HG03432 (cell line): ENCODE results near the gene HGS.

Source experiments
- ATAC-seq: cut with Tn5 transposase; IDR thresholded peaks from one replicate; pipeline ENCODE4 v1.9.1; 2021; ENCODE audit warnings: mild to moderate bottlenecking, moderate library complexity; ENCODE audit not compliant: unreplicated experiment

HGS gene

DNA sequence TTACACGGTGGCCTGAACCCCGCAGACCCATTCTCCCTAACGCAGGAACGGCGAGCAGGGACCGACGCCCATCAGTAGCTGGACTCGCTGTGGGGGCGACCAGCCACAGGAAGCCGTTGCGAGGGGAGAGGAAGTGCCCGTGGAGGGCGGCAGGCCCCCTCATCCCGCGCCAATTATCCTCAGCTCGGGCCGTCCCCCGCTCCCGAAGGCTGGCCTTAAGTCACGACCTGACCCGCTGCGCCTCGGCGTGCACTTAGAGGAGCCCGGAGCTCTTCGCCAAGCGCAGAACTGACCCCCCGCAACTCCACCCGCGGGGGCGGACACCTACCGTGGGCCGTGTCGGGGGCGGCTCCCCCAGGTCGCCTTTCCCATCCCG, 615 bp upstream of the HGS start:
- ATAC-seq: peak; percentile 18

DNA sequence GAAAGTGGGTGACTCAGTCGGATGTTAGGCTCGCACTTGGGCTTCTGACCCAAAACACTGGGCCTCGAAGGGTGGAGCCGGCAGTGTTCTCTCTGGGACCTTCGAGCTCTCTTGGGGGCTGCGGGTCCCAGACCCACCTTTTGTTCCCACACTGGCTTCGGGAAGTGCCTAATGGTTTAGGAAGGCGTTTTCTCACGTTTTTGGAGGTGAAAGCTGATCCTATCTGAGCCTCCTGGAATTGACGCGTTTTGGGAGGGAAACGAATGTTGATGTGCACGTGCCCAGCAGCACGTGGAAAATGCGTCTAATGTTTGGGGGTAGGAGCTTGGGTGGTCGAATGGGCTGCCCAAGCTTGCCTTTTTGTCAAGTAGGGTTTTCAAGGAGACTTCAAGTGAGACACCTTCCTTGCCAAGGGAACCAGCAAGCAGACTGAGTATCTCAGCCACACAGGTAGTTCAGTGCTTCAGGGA, 666 bp downstream of the HGS start:
- ATAC-seq: no peak

DNA sequence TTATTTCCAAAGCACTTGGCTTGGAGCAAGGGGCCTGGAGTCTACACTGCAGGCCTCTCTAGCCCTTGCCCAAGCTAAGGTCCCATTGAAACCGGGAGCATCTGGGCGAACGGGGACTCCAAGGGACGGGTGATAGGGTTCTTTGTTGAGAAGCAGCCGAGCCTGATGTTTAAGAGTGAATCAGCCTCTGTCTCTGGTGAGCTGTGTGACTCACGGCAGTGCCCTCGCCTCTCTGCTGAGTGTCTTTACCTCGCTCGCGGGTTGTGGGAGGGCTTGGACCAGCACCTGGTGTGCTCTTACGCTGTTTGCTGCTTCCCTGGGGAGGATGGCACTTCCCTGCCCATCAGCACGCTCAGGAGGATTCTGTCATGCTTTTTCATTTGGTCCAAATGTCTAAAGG, 1.3 kb downstream of the HGS start:
- ATAC-seq: no peak

DNA sequence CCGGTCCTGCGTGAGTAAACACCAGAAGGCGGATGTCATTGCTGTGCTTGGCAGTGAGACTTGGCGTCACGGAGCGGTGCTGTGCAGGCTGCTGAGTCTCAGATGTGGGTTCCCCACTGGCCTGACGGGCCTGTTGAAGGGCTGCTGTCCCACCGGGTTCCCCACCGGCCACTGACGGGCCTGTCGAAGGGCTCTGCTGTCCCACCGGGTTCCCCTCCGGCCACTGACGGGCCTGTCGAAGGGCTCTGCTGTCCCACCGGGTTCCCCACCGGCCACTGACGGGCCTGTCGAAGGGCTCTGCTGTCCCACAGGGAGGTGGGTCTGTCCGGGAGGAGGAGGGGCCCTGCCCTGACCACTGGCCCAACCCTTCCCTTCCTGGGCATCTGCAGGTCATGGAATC, 2.8 kb downstream of the HGS start:
- no peak for ATAC-seq

DNA sequence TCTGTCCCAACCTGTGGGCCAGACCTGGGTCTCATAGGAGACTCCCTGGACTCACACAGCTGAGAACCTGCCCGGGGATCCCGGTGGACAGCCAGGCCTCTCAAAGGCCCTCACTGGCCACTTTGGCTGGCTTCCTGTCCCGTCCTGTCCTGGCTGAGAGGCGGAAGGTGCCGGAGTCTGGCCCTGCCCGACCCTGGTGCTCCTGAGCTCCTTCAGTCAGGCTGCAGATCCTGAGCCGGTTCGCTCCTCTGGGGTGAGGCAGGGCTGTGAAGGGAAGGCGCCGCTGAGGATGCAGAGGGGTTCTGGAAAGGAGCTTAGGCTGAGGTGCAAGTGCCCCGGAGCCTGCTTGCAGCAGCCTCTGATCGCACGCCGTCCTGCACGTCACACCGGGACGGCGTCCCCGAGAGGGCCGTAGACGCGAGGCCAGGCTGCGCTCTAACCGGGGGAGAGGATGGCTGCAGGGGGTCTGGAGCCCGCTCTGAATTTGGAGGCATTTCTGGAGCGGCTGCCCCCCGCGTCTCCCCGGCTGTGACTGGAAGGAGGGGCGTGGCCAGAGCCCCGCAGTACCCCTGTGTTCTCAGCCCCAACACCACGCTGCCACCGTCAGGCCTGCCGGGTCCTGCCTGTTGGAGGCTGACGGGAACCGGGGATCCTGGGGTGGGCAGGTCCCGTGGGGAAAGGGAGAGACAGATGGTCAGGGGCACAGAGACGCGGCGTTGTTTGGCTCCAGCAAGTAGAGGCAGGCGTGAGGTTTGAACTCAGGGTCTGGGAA, 4.1 kb downstream of the HGS start:
- ATAC-seq: no peak

DNA sequence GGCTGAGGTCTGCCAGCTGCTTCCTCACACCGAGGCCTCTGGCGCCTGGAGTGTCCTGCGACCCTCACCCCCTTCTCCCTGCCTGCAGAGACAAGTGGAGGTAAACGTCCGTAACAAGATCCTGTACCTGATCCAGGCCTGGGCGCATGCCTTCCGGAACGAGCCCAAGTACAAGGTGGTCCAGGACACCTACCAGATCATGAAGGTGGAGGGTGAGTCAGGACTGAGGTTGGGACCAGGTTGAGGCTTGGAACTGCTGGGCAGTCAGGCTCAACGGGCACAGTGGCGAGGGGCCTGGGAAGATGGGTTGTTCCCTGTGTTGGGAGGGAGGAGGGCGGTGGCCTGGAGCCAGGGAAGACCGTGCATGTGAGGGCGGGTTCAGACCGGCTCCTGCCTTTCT, 4.8 kb downstream of the HGS start:
- ATAC-seq: no peak

DNA sequence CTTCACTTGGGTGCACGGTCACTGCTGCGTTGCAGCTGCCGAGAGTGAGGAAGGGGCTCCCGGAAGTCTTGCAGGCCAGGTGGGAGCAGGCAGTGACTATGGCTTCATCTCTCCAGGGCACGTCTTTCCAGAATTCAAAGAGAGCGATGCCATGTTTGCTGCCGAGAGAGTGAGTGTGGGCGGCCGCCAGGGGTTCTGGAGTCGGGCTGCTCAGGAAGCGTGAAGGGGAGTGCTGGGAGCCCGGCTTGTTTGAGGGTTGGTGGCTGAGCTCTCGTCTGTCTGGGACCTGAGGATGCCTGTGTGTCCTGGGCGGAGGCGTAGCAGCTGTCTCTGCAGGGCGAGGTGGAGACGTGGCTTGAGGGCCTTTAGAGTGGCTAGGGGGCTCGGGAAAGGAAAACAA, 6.3 kb downstream of the HGS start:
- no peak for ATAC-seq

DNA sequence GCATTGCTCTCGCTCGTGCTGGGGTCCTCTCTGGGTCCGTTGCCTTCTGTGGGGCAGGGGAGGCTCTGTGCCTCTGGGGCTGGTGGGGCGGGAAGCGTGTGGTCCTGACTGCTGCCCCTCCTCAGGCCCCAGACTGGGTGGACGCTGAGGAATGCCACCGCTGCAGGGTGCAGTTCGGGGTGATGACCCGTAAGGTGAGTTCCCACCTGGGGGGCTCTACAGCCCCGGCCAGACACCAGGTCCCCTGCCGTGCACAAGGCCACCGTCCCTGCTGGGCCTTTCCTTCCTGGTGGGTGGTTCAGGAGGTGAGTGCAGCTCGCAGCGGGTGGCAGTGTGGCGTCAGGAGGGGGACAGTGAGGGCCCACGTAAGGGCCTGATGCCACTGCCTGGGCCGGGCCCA, 6.7 kb downstream of the HGS start:
- no peak for ATAC-seq

DNA sequence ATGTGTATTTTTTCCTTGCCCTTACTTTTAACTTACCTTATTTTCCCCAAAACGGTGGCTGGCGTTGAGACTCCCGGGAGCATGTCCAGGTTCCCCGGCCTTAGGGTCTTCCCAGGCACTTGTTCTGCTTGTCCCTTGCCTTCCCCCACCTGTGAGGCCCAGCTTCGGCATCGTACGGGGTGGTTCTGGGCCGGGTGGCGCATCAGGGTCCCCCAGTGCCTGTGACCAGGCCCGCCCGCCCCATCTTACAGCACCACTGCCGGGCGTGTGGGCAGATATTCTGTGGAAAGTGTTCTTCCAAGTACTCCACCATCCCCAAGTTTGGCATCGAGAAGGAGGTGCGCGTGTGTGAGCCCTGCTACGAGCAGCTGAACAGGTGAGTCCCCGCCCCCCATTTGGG, 7.4 kb downstream of the HGS start:
- ATAC-seq: no peak

DNA sequence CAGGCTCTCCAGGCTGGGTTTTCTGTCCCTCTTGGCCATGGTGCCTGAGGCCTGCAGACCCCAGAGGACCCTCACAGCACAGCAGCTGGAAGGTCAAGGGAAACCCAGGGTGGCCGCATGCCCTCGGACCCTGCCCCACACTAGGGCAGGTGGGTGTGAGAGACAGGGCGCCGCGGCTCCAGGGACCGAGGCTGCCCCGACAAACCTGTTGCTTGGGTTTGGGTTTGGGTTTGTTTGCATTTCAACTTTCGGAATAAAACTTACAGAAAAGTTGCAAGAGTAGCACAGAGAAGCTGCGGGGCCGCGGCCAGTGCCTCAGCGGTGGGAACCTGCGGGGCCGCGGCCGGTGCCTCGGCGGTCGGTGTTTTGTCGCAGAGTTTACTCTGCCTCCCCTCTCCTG, 7.8 kb downstream of the HGS start:
- ATAC-seq: no peak

DNA sequence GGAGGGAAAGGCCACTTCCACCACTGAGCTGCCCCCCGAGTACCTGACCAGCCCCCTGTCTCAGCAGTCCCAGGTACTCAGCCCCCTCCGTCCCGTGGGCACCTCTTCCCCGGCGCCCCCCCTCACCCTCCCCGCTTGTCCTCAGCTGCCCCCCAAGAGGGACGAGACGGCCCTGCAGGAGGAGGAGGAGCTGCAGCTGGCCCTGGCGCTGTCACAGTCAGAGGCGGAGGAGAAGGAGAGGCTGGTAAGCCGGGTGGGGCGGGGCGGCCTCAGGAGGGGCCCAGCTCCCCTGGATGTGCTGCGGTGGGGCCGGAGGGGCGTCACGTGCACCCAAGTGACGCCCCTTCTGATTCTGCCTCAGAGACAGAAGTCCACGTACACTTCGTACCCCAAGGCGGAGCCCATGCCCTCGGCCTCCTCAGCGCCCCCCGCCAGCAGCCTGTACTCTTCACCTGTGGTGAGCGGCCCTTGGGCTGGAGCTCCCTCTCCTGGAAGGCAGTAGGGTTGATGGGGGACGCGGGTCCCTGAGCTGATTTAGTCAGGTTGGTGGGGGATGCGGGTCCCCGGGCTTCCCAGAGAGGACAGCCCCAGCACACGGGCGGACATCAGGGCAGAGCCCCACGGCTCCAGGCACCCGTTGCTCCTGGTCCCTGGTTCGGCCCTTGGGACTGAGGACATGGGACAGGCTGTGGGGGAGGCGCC, 9.8 kb downstream of the HGS start:
- no peak for ATAC-seq

DNA sequence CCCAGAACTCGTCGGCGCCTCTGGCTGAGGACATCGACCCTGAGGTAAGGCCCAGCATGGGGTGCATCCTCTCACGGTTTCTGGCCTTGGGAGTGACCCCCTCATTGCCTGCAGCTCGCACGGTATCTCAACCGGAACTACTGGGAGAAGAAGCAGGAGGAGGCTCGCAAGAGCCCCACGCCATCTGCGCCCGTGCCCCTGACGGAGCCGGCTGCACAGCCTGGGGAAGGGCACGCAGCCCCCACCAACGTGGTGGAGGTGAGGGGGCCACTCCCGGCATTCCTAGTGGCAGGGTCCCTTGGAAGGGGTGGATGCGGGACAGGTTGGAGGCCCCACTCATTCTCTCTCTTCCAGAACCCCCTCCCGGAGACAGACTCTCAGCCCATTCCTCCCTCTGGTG, 11.0 kb downstream of the HGS start:
- no peak for ATAC-seq

DNA sequence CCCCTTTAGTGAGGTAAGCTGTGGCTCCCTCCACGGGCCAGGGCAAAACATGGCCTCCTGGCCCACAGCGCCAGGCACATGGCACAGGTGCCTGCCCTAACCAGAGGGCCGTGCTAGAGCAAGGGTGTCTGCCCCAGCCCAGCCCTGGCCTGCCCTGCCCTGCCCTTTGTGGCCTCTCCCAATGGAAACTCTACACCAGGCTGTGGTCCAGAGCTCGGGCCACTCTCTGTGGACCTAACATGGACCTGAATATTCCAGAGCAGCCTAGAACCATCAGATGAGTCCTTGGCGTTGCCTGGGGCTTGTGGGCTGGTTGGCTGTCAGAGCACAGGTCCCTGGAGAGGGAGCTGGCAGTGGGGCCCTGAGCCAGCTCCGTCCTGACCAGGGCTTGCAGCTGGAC, 11.4 kb downstream of the HGS start:
- ATAC-seq: no peak

DNA sequence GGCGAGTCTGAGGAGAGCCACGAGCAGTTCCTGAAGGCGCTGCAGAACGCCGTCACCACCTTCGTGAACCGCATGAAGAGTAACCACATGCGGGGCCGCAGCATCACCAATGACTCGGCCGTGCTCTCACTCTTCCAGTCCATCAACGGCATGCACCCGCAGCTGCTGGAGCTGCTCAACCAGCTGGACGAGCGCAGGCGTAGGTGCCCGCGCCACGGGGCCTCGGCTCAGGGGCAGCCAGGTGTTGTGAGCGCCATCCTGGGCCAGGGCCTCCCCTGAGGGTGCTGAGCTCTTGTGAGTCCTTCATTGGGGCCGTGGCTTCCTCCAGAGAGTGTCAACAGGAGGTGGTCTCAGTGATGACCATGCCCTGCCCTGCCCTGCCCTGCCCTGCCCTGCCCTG, 12.0 kb downstream of the HGS start:
- no peak for ATAC-seq

DNA sequence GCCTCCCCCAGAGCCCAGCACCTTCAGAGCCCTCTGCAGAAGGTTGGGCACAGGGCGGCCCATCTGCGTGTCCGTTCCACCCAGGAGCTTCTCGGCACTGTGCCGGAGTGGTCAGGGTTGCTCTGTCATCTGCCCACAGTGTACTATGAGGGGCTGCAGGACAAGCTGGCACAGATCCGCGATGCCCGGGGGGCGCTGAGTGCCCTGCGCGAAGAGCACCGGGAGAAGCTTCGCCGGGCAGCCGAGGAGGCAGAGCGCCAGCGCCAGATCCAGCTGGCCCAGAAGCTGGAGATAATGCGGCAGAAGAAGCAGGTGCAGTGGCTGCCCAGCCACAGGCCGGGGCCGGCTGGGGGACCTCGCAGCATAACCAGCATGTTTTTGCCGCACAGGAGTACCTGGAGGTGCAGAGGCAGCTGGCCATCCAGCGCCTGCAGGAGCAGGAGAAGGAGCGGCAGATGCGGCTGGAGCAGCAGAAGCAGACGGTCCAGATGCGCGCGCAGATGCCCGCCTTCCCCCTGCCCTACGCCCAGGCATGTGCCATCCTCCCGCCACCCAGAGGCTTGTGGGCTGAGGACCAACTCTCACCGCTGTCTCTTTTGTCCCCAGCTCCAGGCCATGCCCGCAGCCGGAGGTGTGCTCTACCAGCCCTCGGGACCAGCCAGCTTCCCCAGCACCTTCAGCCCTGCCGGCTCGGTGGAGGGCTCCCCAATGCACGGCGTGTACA, 12.6 kb downstream of the HGS start:
- no peak for ATAC-seq

DNA sequence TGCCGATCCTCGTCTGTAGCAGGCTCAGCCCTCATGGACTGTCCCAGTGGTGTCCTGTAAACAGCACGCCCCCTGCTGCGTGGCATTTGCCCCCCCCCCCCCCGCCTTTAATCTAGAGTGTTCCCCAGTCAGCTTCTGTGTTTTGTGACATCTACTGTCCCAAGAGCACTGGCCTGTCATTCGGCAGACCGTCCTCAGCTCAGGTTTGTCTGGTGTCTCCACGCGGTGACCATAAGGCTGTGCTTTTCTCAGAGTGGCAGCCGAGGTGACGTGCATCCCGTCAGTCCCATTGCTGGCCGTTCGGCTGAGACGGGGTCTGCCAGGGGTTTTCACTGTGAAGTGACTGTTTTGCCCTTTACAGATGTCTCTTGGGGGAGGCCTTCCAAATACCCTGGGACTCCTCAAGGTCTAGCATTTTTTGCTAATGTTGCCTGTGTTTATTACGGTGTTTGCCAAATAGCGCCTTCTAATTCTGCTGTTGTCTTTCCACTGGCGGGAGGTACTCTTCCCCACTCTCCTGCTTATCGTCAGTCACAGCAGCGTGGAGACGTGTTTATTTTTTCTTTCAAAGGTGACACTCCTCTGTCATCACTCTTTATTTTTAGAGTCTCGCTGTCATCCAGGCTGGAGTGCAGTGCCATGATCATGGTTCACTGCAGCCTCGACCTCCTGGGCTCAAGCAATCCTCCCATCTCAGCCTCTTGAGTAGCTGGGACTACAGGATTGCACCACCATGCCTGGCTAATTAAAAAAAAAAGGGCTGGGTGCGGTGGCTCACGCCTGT, 13.6 kb downstream of the HGS start:
- ATAC-seq: no peak

DNA sequence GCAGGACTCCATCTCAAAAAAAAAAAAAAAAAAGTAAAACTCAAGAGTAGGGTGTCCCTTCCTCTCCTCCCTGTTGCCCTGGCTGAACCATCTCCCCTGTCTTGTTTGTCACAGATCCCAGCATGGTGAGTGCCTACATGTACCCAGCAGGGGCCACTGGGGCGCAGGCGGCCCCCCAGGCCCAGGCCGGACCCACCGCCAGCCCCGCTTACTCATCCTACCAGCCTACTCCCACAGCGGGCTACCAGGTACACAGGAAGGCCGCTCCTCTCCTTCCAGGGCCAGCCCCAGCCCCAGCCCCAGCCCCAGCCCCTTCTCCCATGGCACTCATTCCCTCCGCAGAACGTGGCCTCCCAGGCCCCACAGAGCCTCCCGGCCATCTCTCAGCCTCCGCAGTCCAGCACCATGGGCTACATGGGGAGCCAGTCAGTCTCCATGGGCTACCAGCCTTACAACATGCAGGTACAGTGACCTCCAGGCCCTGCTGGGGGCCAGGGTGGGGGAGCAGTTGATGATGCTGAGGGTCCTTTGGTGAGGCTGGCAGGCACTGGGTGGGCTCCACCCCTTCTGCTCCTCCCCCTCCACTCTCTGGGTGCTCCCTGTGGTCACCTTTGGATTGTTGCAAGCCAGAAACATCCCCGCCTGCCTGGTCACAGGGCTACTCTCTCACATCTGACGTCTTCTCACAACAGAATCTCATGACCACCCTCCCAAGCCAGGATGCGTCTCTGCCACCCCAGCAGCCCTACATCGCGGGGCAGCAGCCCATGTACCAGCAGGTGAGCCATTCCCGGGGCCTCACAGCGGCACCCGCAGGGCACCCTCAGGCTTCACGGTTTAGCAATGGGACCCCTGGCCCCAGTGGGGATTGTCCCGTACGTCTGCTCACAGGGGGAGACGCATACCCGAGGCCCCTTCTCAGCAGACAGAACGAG, 16.8 kb downstream of the HGS start:
- ATAC-seq: no peak

DNA sequence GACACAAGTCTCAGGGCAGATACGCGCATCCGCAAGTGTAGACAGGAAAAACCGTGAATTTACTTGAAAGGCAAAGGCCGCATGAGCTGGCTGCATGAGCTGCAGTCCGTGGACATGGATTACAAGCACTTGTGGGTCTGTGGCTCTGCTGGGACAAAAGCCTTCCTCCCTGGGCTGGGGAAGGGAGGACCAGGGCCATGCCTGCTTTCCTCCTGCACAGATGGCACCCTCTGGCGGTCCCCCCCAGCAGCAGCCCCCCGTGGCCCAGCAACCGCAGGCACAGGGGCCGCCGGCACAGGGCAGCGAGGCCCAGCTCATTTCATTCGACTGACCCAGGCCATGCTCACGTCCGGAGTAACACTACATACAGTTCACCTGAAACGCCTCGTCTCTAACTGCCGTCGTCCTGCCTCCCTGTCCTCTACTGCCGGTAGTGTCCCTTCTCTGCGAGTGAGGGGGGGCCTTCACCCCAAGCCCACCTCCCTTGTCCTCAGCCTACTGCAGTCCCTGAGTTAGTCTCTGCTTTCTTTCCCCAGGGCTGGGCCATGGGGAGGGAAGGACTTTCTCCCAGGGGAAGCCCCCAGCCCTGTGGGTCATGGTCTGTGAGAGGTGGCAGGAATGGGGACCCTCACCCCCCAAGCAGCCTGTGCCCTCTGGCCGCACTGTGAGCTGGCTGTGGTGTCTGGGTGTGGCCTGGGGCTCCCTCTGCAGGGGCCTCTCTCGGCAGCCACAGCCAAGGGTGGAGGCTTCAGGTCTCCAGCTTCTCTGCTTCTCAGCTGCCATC, 17.7 kb downstream of the HGS start:
- no peak for ATAC-seq
